LNCAP (cell line): ENCODE results near the gene BAG3.

Source experiments
- CTCF ChIP-seq: fragments of 450-650 bp; IDR thresholded peaks from 2 replicates; pipeline ENCODE4 v1.5.1; 2017; ENCODE audit warnings: mild to moderate bottlenecking

The BAG3 gene

GRCh38 chr10:119665901-119666708, 14.9 kb downstream of the BAG3 start:
- TF ChIP-seq CTCF = no peak

- TF ChIP-seq CTCF = no peak
Observed at GRCh38 chr10:119666709-119667004, 15.5 kb downstream of the BAG3 start.

GRCh38 chr10:119667562-119668328, 16.6 kb downstream of the BAG3 start:
- no peak for TF ChIP-seq CTCF

- TF ChIP-seq CTCF = no peak
Observed at GRCh38 chr10:119668461-119668860, 17.3 kb downstream of the BAG3 start.

GRCh38 chr10:119669331-119669730, 18.2 kb downstream of the BAG3 start:
- TF ChIP-seq CTCF = no peak

GRCh38 chr10:119669975-119670640, 18.9 kb downstream of the BAG3 start:
- no peak for TF ChIP-seq CTCF

GRCh38 chr10:119670717-119671116, 19.5 kb downstream of the BAG3 start:
- no peak for TF ChIP-seq CTCF
